NCI-H524 treated with DMSO at 0.1 percent for 48 hours (cell line): ENCODE measurements around the gene PSMC5.
"Not testable (repeated sequence)": the region's sequence is repeated elsewhere in the genome, so short reads cannot be mapped to it uniquely, and the experiment has no call there.

Experiments
- DNase-seq: peaks from one replicate; lab custom pipeline; 2025; lab: John Stamatoyannopoulos, UW

Gene PSMC5

DNA sequence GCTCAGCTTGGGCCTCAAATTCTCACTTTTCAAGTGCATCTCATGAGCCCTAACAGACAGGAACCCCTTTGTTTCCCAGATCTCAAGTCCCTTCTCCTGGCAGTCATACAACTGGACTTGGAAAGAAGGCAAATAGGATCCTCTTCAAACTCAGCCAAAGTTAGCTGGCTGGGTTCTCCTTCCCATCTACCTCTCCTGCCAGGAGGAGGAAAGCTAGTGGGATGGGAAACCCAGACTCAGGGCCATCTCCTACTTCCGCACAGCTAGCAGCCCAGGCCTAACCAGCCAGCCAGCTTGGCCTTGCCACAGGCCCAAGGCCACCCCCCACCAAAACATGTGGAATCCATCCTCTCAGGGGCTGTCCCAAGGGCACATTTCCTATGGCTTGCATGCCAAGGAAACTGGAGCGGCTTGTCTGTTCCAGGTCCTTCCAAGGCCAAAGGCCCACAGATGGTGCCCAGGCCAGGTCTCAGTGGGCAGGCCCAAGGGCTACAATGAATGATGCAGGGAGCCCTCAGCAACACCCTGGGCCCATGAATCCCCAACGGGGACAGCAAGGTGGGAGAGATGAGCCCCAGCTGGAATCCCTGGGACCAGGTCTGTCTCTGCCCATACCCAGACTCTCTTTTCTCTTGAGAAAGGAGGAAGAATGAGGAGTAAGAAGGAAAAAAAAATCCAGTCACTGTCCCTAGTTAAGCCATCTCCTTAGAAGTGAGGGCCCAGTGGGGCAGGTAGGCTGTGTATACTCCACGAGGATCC lies 13.5 kb downstream of the PSMC5 start:
- DNase-seq: no peak

DNA sequence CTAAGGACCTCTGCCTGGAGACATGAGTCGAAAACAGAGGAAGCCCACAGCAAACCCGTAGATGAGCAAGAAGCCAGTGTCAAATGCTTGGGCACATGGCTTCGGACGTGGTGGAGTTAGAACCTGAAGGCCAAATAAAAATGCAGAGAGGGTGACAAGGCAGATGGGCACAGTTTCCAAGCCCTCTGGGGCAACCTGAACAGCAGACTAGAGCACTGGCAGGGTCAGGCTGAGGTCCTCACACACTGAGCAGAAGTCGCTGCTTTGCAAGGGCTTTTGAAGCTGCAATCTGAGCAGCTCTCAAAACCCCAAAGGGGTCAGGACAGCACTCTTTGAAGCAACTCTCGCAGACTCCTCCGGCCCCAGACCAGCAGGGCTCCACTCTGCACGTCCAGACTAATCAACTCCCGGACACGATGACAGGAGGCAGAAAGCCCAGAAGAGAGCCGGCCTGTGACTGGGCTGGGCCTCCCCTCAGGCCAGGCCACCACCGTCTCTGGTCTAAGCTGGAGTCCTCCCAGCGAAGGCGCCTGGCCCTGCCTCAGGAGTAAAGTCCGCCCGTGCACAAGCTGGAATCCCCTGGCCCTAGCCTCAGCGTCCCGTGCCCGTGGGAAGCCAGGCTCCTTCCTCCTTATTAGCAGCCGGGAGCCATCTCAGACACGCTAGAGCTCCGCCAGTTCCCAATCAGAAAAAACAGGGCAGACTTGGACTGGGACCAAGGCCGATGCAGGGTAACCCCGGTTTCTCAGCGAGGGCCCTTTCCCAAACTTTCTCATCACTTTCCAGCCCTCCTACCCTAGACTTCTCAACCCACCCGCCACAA lies 14.3 kb downstream of the PSMC5 start:
- no peak for DNase-seq

DNA sequence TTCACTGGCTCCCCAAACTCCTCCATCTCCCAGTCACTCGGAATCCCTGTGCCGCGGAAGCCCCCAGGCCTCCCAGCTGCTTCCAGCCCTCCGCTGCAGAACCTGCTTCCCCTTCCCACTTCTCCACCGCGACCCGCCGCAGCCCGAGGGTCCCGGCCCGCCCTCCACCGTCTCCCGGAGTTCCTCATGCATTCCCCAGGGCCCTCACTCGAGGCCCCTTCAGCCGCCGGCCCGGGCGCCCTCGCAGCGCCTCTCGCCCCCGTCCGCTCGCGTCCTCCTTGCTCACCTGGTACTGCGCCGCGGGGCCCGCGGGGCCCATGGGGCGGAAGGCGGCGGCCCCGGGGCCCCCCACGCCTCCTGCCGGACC lies 14.9 kb downstream of the PSMC5 start:
- DNase-seq: no peak

DNA sequence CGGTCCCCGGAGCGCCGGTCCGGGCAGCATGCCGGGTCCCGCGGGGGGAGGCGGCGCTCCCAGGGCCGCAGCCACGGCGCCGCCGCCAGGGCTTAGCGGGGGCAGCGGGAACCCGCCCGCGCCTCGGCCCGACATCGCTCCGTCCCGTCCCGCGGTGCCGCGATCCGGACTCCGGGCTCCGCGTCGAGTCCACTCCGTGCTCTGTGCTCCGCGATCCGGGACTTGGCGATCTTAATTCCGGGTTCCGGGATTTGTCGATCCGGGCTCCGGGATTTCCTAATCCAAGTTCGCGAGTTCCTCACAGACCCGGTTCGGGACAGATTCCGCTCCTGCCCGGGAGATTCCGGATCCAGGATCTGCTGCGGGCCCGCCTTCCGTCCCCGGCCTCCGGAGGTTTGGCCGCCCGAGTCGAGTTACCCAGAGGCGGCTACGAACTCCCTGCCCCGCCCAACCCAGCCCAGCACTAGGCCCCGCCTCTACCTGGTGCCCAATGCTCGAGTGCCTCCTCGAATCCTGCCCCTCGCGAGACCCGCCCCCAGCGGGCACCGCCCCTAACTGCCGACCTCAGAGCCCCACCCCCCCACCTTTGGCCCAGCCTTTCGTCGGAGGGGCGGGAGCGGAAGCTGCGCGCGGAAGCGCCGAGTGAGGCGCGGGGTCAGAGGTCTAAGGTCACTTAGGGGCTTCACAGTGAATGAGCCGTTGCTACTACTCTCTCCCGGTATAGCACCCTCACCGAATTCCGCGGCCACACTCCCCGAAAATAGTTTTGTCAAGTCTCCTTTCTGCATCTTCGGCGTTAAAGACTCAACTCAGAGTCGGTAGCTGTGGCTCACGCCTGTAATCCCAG lies 15.5 kb downstream of the PSMC5 start, which contains the start of gene SMARCD2:
TSS of gene SMARCD2 (minus strand) at position 146 of the 847 bp plus-strand sequence. CDS start at position 135, 11 bp downstream.
- peak; percentile 86 for DNase-seq

DNA sequence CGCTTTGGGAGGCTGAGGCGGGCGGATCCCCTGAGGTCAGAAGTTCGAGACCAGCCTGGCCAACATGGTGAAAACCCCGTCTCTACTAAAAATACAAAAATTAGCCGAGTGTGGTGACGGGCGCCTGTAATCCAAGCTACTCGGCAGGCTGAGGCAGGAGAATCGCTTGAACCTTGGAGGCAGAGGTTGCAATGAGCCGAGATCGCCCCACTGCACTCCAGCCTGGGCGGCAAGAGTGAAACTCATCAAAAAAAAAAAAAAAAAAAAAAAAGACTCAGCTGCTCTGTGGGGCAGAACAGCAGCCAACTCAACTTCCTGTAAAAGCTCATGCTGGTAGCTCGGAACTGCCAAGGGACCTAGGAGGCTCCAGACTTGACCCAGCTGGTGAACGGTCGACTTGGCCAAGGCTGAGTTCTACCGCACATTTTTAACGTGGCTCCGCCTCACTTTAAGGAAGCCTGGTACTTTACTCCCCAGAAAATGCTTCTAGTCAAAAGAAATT lies 16.2 kb downstream of the PSMC5 start:
- DNase-seq: not testable (repeated sequence)

DNA sequence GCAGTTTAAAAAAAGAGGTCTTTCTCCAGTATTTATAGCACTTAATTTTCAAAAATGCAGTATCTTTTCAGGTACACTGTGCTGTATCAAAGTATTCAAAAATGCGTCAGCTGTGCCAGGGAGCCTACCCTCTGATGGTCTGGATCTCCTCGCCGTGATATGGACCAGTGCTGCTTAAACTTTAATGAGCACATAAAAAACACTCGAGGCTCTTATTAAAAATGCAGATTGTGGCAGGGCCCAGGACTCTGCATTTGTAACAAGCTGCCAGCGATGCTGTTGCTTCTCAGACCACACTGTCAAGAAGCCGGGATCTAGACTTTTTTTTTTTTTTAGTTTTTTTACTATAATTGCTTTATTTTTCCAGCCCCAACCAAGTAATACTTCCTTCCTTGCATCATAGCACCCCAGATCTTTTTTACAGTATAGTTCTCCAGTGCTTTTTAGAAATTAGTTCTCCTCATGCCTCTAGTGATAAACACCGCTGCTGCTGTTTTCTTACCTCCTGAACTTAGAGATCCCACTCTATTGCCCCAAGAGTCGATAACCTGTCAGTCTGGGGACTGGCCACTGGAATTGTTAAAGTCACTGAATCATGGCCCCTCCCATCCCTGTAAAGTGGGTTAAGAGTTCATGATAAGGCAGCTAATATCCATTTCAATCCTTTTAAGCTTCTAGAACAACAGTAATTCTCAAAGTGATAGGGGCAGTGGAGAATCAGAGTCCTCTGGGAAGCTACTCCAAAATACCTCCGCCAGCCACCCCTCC lies 16.9 kb downstream of the PSMC5 start:
- no peak for DNase-seq

DNA sequence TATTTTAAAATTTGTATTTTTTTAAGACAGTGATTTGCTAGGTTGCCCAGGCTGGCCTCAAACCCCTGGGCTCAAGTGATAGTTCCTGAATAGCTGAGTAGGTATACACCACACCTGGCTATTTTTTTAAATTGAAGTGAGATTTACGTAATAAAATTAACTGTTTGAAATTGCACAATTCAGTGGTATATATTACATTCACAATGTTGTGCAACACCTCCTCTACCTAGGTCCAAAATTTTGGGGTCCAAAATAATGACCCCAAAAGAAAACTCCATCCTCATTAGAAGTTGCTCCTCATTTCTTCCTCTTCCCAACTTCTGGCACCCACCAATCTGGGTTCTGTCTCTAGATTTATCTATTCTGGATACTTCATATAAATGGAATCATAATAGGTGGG lies 18.3 kb downstream of the PSMC5 start:
- no peak for DNase-seq

DNA sequence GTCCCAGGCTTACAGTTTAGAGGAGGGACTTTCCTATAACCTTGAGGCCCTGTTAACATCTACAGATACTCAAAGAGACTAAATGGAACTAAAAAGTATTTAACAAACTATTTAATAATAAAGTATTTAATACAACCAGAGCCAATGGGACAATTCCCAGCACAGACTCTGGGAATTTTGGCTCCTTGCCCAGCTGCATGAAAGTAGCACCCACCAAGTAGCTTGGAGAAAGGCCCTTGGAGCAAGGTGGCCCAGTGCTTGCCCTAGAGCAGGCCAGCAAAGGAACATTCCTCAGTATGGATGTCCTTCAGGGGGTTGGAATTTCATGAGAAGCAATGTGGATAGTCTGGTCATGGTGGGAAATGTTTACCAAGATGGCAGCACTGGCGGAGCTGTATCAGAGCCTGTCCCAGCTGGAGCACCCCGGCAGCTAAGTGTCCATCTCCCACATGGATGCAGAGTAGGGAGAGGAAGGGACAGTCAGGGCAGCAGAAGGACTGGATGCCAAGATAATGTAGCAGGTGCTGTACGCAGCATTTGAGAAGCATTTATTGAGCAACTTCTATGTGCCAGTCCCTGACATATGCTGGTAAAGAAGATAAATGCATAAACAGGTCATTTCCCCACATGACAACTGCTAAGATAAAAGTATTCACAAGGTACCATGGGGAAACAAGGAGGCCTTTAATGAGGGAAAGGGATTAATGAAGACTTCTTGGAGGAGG lies 20.5 kb downstream of the PSMC5 start:
- no peak for DNase-seq

DNA sequence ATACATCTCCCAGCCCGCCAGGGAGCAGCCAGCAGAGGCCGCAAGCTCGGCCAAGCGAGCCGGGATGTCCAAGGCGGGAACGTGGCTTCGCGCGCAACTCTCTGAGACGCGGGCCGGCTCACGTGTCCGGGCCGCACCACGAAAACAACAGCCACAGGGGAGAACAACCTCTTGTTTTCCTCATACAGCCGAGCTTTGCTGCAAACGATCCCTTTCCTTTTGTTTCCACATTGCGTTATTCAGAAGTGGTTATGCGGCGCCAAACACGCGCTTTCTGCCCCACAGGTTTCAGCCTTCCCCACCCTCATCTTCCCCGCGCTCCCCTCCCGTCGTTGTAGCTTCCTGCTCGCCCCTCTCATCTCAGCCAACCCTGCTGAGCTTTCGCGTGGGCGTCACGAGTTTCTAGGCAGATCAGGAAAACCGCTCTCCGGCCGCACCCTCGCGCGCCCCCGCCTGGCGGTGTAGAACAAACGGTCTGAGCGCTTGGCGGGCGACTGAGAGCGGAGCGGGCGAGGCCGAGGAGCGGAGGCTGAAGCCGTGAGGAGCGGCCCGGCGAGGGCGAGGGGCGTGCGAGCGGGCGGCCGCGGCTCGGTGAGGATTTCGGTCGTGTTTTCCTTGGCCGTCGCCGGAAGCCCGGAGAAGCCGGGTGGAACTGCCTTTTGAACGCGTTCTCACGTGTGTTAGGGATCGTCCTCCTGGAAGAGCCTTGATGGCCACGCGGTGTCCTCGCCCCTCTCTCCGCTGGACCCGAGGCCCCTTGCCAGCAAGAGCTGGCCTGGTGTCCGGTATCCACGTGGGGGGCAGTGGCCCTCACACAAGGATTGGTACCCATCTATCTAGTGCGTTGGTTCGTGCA lies 21.8 kb downstream of the PSMC5 start:
- DNase-seq: peak; percentile 31

DNA sequence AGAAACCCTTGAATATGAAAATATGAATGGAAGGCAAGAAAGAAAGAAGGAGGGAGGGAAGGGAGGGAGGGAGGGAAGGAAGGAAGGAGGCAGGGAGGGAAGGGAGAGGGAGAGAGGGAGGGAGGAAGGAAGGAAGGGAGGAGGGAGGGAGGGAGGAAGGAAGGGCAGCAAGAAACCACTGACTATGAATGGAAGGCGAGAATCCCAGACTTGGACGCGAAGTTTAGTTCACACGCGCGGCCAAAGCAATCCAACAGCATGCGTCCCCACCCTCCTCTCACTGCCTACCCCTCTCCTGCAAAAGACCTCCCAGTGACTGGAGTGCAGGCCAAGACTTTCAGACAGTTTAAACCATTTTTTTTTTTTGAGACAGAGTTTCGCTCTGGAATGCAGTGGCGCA lies 23.2 kb downstream of the PSMC5 start:
- no peak for DNase-seq

DNA sequence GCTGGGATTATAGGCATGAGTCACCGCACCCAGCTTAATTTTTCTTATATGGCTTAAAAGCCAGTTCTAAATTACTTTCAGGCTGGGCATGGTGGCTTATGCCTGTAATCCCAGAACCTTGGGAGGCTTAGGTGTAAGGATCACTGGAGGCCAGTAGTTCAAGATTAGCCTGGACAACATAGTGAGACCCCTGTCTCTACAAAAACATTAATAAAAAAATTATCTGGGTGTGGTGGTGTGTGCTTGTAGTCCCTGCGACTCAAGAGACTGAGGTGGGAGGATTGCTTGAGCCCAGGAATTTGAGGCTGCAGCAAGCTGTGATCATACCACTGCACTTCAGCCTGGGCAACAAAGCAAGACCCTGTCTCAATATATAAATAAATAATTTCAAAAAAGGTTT lies 26.0 kb downstream of the PSMC5 start:
- no peak for DNase-seq

DNA sequence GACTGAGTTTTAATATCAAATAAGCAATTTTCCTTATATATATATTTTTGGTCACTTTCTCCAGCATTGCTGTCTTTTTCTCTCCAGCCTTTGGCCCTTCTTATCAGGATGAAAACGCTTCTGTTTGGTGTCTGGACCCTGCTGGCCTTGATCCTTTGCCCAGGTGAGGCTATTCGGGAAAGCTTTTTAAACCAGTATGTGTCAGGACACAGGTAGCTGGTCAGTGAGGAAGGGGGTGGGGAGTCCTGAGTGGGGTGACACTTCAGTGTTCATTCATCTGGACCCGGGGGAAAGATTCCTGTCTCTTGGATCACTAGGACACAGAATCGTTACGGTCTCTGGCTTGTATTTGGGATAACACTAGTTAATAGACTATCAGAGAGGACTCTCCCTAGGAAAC lies 27.5 kb downstream of the PSMC5 start:
- DNase-seq: no peak

DNA sequence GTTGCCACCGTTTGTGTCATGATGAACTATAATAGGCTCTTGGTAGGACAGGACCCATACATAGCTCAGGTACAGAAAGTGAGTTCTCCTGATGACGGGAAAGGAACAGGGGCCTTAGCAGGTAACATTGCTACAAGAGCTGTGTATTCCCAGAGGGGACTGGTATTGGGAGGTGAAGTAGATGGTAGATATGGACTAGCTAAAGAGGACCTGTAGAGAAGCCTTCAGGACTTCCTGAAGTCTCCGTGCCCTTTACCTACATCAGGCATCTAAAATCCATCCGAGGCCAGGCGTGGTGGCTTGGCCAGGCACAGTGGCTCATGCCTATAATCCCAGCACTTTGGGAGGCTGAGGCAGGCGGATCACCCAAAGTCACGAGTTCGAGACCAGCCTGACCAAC lies 28.0 kb downstream of the PSMC5 start:
- no peak for DNase-seq

DNA sequence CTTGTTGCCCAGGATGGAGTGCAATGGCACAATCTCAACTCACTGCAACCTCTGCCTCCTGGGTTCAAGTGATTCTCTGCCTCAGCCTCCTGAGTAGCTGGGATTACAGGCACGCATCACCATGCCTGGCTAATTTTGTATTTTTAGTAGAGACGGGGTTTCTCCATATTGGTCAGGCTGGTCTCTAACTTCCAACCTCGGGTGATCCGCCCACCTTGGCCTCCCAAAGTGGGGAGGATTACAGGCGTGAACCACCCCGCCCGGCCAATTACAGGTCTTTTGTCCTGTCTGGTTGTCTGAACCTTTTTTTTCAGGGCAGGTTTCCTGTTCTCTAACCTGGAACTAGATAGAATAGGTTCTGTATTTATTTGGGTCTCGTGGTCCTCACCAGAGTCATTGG lies 29.2 kb downstream of the PSMC5 start:
- DNase-seq: not testable (repeated sequence)

DNA sequence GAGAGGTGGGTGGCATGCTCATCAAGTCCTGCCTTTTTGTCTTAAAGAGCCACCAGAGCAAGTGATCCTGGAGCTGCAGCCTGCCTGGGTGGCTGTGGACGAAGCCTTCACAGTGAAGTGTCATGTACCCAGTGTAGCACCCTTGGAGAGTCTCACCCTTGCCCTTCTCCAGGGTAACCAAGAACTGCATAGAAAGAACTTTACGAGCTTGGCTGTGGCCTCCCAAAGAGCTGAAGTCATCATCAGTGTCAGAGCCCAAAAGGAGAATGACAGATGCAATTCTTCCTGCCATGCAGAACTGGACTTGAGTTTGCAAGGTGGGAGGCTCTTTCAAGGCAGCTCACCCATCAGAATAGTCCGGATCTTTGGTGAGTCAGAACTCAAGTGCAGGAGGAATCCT lies 32.0 kb downstream of the PSMC5 start:
- no peak for DNase-seq

DNA sequence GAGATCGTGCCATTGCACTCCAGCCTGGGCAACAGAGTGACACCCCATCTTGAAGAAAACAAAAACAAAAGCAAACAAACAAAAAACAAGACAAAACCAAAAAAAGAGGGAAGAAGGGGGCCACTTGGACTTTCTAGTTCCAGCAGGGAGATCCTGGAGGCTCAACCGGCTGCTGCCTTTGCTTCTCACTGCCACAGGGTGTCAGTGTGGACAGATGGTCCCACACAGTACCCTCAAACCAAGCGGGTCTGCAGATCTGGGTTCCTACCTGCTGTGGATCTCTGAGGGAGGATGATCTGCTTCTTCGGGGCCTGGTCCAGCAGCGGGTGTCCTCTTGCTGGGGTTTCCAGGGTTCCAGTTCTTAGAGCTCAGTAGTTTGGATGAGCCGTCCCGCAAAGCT lies 39.4 kb downstream of the PSMC5 start:
- DNase-seq: not testable (repeated sequence)

DNA sequence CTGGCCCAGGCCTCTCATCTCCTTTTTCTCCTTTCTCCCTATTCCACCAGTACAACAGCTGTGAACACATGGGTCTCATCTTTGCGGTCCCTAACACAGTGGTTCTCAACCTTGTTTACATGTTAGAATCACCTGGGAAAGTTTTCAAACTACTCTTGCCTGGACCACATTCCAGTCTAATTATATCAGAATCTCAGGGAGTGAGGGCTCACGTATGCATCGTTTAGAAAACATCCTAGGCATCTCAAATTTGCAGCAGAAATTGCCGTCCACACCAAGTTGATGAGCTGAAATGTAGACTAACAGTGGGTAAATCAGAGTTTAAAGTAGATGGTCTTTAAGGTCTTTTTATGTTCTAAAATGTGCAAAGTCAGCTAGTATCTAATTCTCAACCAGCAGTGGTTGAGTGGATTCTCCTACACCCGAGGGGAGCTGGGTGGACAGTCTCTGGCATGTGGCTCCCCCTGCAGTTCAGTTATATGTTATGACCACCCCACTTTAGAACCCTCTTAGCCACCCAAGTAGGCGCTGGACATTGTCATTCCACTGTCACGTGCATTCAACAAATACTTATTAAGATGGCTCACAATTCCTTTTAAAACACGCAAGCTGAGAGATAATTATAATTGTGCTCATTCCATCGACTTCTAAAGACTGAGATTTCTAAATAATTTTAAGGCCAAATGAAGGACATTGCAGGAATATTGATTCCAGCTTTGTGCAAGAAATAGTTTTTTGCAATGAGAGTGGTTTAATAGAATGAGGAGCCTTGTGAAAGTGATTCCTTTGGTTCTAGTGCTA lies 42.5 kb downstream of the PSMC5 start:
- DNase-seq: not testable (repeated sequence)

DNA sequence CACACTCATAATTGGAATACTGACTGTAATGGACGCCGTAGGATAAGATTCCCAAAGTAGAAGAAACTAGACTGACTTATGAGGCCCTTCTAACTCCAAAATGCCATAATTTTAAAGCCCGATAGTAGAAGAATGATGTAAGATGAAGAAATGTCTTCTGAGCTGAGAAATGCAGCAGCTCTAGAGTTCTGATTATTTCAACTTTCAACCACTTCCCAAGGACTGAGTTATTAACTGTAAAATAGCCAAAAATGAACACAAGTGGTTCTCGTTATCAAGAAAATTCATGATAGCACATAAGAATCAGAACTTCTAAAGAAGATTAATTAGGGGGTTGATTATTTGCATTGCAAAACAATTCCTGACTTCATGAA lies 43.0 kb downstream of the PSMC5 start:
- DNase-seq: not testable (repeated sequence)
